SK-N-SH (cell line): ENCODE results near the gene SRSF5. TPM values are rescaled to one million over a fixed set of nuclear protein-coding genes. Genes with fewer than 3 reads are reported as not detected.

Source experiments
- CTCF ChIA-PET: fragments of 300-600, 350-600 bp; formaldehyde crosslinking; extraction: SDS; loops from one replicate; lab custom pipeline; 2021; lab: Yijun Ruan, JAX
- POLR2A ChIA-PET: fragments of 350-600 bp; sonication (Branson Sonifier 250); formaldehyde crosslinking; extraction: SDS; loops from one replicate; lab custom pipeline; 2020; ENCODE audit warnings: antibody characterized with exemption, inconsistent platforms; lab: Yijun Ruan, JAX
- DNase-seq: peaks from one replicate; pipeline ENCODE4 v3.0.0; 2012
- H2AFZ ChIP-seq: fragments of 200-600 bp; sonication (generic); 2 replicates; pipeline ENCODE4 v1.8.1; 2016; ENCODE audit warnings: antibody characterized with exemption, mild to moderate bottlenecking, low read depth
- H3F3A ChIP-seq: fragments of 200-600 bp; sonication (generic); replicated peaks from 2 replicates; pipeline ENCODE3; 2016; ENCODE audit warnings: antibody characterized with exemption, mild to moderate bottlenecking; ENCODE audit not compliant: insufficient read depth
- H3K27ac ChIP-seq, 2 experiments: fragments of 200-500 bp in 1 of 2; fragments of 200-600 bp in 1 of 2; sonication (Bioruptor generic) in 1 of 2; sonication (generic), shearing (Covaris generic) in 1 of 2; 2 replicates each; pipeline versions ENCODE4 v1.5.1 to v1.6.1; 2014 to 2016; ENCODE audit warnings: low read depth in 2 of 2, inconsistent platforms in 1 of 2, low read length in 1 of 2, mild to moderate bottlenecking in 1 of 2, mixed read lengths in 1 of 2
- H3K27me3 ChIP-seq: fragments of 200-600 bp; sonication (generic), shearing (Covaris generic); 2 replicates; pipeline ENCODE4 v1.6.1; 2016; ENCODE audit warnings: mixed run types; ENCODE audit not compliant: insufficient read depth
- H3K36me3 ChIP-seq, 2 experiments: fragments of 200-500 bp in 1 of 2; fragments of 200-600 bp in 1 of 2; sonication (Bioruptor generic) in 1 of 2; sonication (generic) in 1 of 2; replicated peaks in 1 of 2; 2 replicates each; pipeline versions ENCODE3 to v1.5.1; 2014 to 2016; ENCODE audit warnings: low read length in 1 of 2, mild to moderate bottlenecking in 1 of 2; ENCODE audit not compliant: insufficient read depth in 2 of 2, control insufficient read depth in 1 of 2
- H3K4me1 ChIP-seq, 2 experiments: fragments of 200-500 bp in 1 of 2; fragments of 200-600 bp in 1 of 2; sonication (Bioruptor generic) in 1 of 2; sonication (generic), shearing (Covaris generic) in 1 of 2; 2 replicates each; pipeline versions ENCODE4 v1.5.1 to v1.6.1; 2014 to 2016; ENCODE audit warnings: low read depth in 1 of 2, low read length in 1 of 2, mixed run types in 1 of 2; ENCODE audit not compliant: insufficient read depth in 2 of 2, control insufficient read depth in 1 of 2
- H3K4me2 ChIP-seq: fragments of 200-600 bp; sonication (generic), shearing (Covaris generic); 2 replicates; pipeline ENCODE4 v1.6.1; 2017; ENCODE audit warnings: mixed run types
- H3K4me3 ChIP-seq, 2 experiments: fragments of 200-500 bp in 1 of 2; fragments of 200-600 bp in 1 of 2; sonication (Bioruptor generic) in 1 of 2; sonication (generic), shearing (Covaris generic) in 1 of 2; 2 replicates each; pipeline versions ENCODE4 v1.5.1 to v1.8.1; 2014 to 2016; ENCODE audit warnings: low read depth in 2 of 2, inconsistent platforms in 1 of 2, low read length in 1 of 2, mild to moderate bottlenecking in 1 of 2, mixed read lengths in 1 of 2, moderate library complexity in 1 of 2
- H3K79me2 ChIP-seq: fragments of 200-600 bp; sonication (generic); 2 replicates; pipeline ENCODE4 v1.8.1; 2017; ENCODE audit warnings: mild to moderate bottlenecking; ENCODE audit not compliant: insufficient read depth
- H3K9ac ChIP-seq: fragments of 200-600 bp; sonication (generic); 2 replicates; pipeline ENCODE4 v1.6.1; 2017; ENCODE audit warnings: mixed run types
- H3K9me2 ChIP-seq: fragments of 200-600 bp; sonication (generic); 2 replicates; pipeline ENCODE4 v1.6.1; 2017; ENCODE audit warnings: mixed run types
- H3K9me3 ChIP-seq: fragments of 200-600 bp; sonication (generic); 2 replicates; pipeline ENCODE4 v1.6.1; 2017; ENCODE audit warnings: mixed run types, mild to moderate bottlenecking, moderate library complexity
- H4K20me1 ChIP-seq: fragments of 200-600 bp; sonication (generic); 2 replicates; pipeline ENCODE4 v1.6.1; 2017; ENCODE audit warnings: mild to moderate bottlenecking, mixed run types; ENCODE audit not compliant: insufficient read depth
- CTCF ChIP-seq: fragments of 200-600 bp; sonication (generic); IDR thresholded peaks from 2 replicates; pipeline ENCODE4 v1.6.1; 2017; ENCODE audit warnings: antibody characterized with exemption, mild to moderate bottlenecking, moderate library complexity
- EP300 ChIP-seq, 2 experiments: IDR thresholded peaks; 2 replicates each; pipeline versions ENCODE4 v1.4.0 to v1.6.1; 2012; ENCODE audit warnings: borderline replicate concordance in 1 of 2, low read depth in 1 of 2, low read length in 1 of 2
- EZH2phosphoT487 ChIP-seq: fragments of 200-600 bp; sonication (generic); IDR thresholded peaks from 2 replicates; pipeline ENCODE4 v1.6.1; 2017; ENCODE audit warnings: low read depth, mixed run types, mild to moderate bottlenecking, antibody characterized with exemption, moderate library complexity, borderline replicate concordance
- FOSL2 ChIP-seq: IDR thresholded peaks from 2 replicates; pipeline ENCODE4 v1.4.0; 2012; ENCODE audit warnings: low read depth, mild to moderate bottlenecking, moderate library complexity, borderline replicate concordance
- FOXJ3 ChIP-seq: sonication (generic); formaldehyde crosslinking; IDR thresholded peaks from 2 replicates; pipeline ENCODE4 v1.5.1; 2020; ENCODE audit warnings: mild to moderate bottlenecking, missing genetic modification reagents
- GABPA ChIP-seq: IDR thresholded peaks from 2 replicates; pipeline ENCODE4 v1.4.0; 2012; ENCODE audit warnings: low read depth, mild to moderate bottlenecking
- IRF3 ChIP-seq: fragments of 150-350 bp; IDR thresholded peaks from 2 replicates; pipeline ENCODE4 v1.6.1; 2016; ENCODE audit warnings: mild to moderate bottlenecking, low read depth, low read length
- JUND ChIP-seq: IDR thresholded peaks from 2 replicates; pipeline ENCODE4 v1.4.0; 2012
- MEF2A ChIP-seq: IDR thresholded peaks from 2 replicates; pipeline ENCODE4 v1.4.0; 2012; ENCODE audit warnings: low read depth, borderline replicate concordance
- NFIC ChIP-seq: IDR thresholded peaks from 2 replicates; pipeline ENCODE4 v1.4.0; 2012; ENCODE audit warnings: borderline replicate concordance
- RAD21 ChIP-seq: IDR thresholded peaks from 2 replicates; pipeline ENCODE4 v1.6.1; 2012; ENCODE audit warnings: mild to moderate bottlenecking, low read length
- RCOR1 ChIP-seq: fragments of 150-350 bp; IDR thresholded peaks from 2 replicates; pipeline ENCODE4 v1.6.1; 2017; ENCODE audit warnings: antibody characterized with exemption, low read length
- SIN3A ChIP-seq: IDR thresholded peaks from 2 replicates; pipeline ENCODE4 v1.6.1; 2012; ENCODE audit warnings: low read depth, mild to moderate bottlenecking, low read length, moderate library complexity, borderline replicate concordance
- USF1 ChIP-seq: IDR thresholded peaks from 2 replicates; pipeline ENCODE4 v1.4.0; 2012; ENCODE audit warnings: low read depth, borderline replicate concordance
- USF2 ChIP-seq: fragments of 150-350 bp; IDR thresholded peaks from 2 replicates; pipeline ENCODE4 v1.6.1; 2017; ENCODE audit warnings: antibody characterized with exemption, low read length, low read depth, borderline replicate concordance
- YY1 ChIP-seq: IDR thresholded peaks from 2 replicates; pipeline ENCODE4 v1.4.0; 2012; ENCODE audit warnings: low read depth, mild to moderate bottlenecking
- ZBTB33 ChIP-seq: IDR thresholded peaks from 2 replicates; pipeline ENCODE4 v1.4.0; 2012; ENCODE audit warnings: low read depth, borderline replicate concordance
- WGBS: methylation state at CpG from one replicate; pipeline ENCODE4 v1.1.6; 2017; ENCODE audit warnings: low lambda C conversion rate; 5-methylcytosine and 5-hydroxymethylcytosine counted together
- polyA plus RNA-seq, 3 experiments: library from polyadenylated mRNA; depleted of rRNA; stranded (reverse); fragments of >200 nt; gene quantifications; 2 replicates each; pipeline ENCODE4 v1.2.3, GENCODE V29; 2012

Gene SRSF5
- polyA plus RNA-seq, 1 of the 3 experiments (the other 2 are of a cell fraction), result 324 TPM

GRCh38 chr14:69753860-69754259, 13.1 kb upstream of the SRSF5 start:
- Histone ChIP-seq H3K4me2 (no peak overlapping the region), H3K9ac (no peak overlapping the region), H3K9me3 (no peaks in the 10 kb centered on the region), H3K4me1 (no peaks in the 10 kb centered on the region), H3K27me3 (no peaks in the 10 kb centered on the region), H3K36me3 (no peaks in the 10 kb centered on the region), H3K4me3 (no peak overlapping the region), H4K20me1 (no peaks in the 10 kb centered on the region), H2AFZ (no peak overlapping the region), H3K27ac (no peak overlapping the region), H3K9me2 (no peaks in the 10 kb centered on the region), H3K79me2 (no peaks in the 10 kb centered on the region), H3F3A (no peaks in the 10 kb centered on the region)
- WGBS, result 33% methylated on average over 1 of the region's 1 CpG
- CTCF ChIA-PET, result interaction anchor here (1.0 to 2.0 kb wide), 2 partner anchors 27 to 218 kb away, joined by 3 to 6 read pairs; no protein-coding TSS in a partner anchor
- no peak for TF ChIP-seq GABPA
- TF ChIP-seq FOSL2, result no peak
- no peak for TF ChIP-seq CTCF
- TF ChIP-seq EZH2phosphoT487, result no peak
- TF ChIP-seq JUND, result no peak
- TF ChIP-seq IRF3, result no peak
- TF ChIP-seq USF2, result no peak
- no peak for TF ChIP-seq ZBTB33
- no peak for TF ChIP-seq RCOR1
- TF ChIP-seq NFIC, result no peak
- POLR2A ChIA-PET, result no interaction called here
- DNase-seq, result no peak

GRCh38 chr14:69754487-69754886, 12.5 kb upstream of the SRSF5 start:
- no peak for DNase-seq
- TF ChIP-seq USF2 (no peak), RAD21 (no peak), EP300 (IDR thresholded peaks at IDR 0.05; ENCODE audit: borderline replicate concordance in 1 of 2, low read depth in 1 of 2, low read length in 1 of 2) (no peak), USF1 (no peak), YY1 (no peak), CTCF (no peak), FOSL2 (no peak), MEF2A (no peak), FOXJ3 (no peak), SIN3A (no peak)

More at GRCh38 chr14:69754487-69754886, 12.5 kb upstream of the SRSF5 start:
- Histone ChIP-seq H2AFZ (no peak overlapping the region), H3K36me3 (no peaks in the 10 kb centered on the region), H3K27ac (no peak overlapping the region), H3K9me2 (no peaks in the 10 kb centered on the region), H3K4me3 (no peak overlapping the region), H3F3A (no peaks in the 10 kb centered on the region), H3K9ac (no peak overlapping the region), H3K9me3 (no peaks in the 10 kb centered on the region), H4K20me1 (no peaks in the 10 kb centered on the region), H3K27me3 (no peaks in the 10 kb centered on the region), H3K79me2 (no peaks in the 10 kb centered on the region), H3K4me2 (no peak overlapping the region), H3K4me1 (no peaks in the 10 kb centered on the region)
- ChIA-PET POLR2A (no interaction called here), CTCF (interaction anchor here (0.8 to 2.0 kb wide), 3 partner anchors 27 to 219 kb away, joined by 3 to 6 read pairs (median 3); no protein-coding TSS in a partner anchor)
- WGBS, result 73% methylated on average over 2 of the region's 2 CpGs
